CD4-positive, alpha-beta T cell treated with Interleukin-15 for 1 hour (primary cell): Measurements from ENCODE around the gene PPP2R2C.

Experiments used
- DNase-seq: peaks from one replicate; pipeline ENCODE4 v3.0.0-alpha.2; 2020

Gene PPP2R2C

GRCh38 chr4:6299875-6300274 is 172.5 kb downstream of the PPP2R2C start:
- no peak for DNase-seq

- no peak for DNase-seq
Measured at GRCh38 chr4:6298852-6299251, 173.6 kb downstream of the PPP2R2C start.

GRCh38 chr4:6298035-6298434 is 174.4 kb downstream of the PPP2R2C start:
- no peak for DNase-seq

GRCh38 chr4:6297266-6297815 is 175.1 kb downstream of the PPP2R2C start:
- no peak for DNase-seq

- DNase-seq, result no peak
Measured at GRCh38 chr4:6296026-6296425, 176.4 kb downstream of the PPP2R2C start.

GRCh38 chr4:6295495-6295894 is 176.9 kb downstream of the PPP2R2C start:
- no peak for DNase-seq

- no peak for DNase-seq
Measured at GRCh38 chr4:6294705-6295421, 177.6 kb downstream of the PPP2R2C start.

GRCh38 chr4:6293661-6294060 is 178.8 kb downstream of the PPP2R2C start:
- DNase-seq, result no peak

- DNase-seq, result no peak
Measured at GRCh38 chr4:6293097-6293445, 179.3 kb downstream of the PPP2R2C start.

GRCh38 chr4:6292376-6293096 is 179.9 kb downstream of the PPP2R2C start:
- DNase-seq, result no peak

GRCh38 chr4:6291784-6292297 is 180.6 kb downstream of the PPP2R2C start:
- no peak for DNase-seq

- DNase-seq, result no peak
Measured at GRCh38 chr4:6290769-6291547, 181.5 kb downstream of the PPP2R2C start.

GRCh38 chr4:6290256-6290655 is 182.2 kb downstream of the PPP2R2C start:
- DNase-seq, result no peak

GRCh38 chr4:6288871-6289270 is 183.5 kb downstream of the PPP2R2C start:
- no peak for DNase-seq

- DNase-seq, result no peak
Measured at GRCh38 chr4:6288342-6288741, 184.1 kb downstream of the PPP2R2C start.

GRCh38 chr4:6287017-6287788 is 185.2 kb downstream of the PPP2R2C start:
- no peak for DNase-seq

GRCh38 chr4:6283282-6283681 is 189.1 kb downstream of the PPP2R2C start:
- DNase-seq, result no peak

GRCh38 chr4:6282314-6282771 is 190.1 kb downstream of the PPP2R2C start:
- DNase-seq, result no peak

GRCh38 chr4:6281436-6282313 is 190.7 kb downstream of the PPP2R2C start:
- DNase-seq, result no peak

GRCh38 chr4:6280365-6280996 is 191.9 kb downstream of the PPP2R2C start:
- DNase-seq, result no peak
